Measurements from ENCODE around the gene PDE4D. TPM values are rescaled to one million over a fixed set of nuclear protein-coding genes. Genes with fewer than 3 reads are reported as not detected.

The PDE4D gene
- polyA plus RNA-seq, 1 donor (not counting 4 experiments of a cell fraction or from before 2014, with no cell fraction given) = 3.6 TPM

DNA sequence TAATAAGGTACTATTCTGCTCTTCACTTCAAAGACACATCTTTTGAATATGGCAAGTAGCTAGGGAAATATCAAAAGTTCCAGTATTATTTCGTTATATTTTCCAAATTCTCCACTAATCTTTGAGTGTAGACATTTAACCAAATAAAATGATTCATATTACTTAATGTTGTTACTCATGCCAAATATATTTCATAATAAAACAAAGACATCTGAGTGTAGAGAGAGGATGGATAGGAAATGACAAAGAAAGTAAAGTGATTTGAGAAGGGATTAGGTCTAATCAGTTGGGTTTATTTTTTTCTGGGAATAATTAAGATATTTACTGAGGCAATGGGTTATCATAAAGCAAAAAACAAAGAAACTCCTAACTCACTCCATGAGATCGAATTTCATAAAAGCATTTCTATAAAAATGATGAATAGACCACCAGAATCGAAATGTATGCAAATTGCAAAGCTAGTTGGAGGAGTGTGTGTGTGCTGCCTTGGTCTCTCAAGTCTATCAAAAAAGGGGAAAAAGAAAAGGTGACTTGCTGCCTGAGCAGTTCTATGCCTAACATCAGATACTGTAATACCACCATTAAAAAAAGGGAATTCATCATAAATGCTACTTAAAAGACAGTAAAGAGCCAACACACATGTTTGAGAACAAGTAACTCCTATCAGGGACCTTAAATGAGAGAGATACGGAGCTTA is 255.5 kb downstream of the PDE4D start:
- Histone ChIP-seq H3K27me3 (ENCODE audit: control insufficient read depth, extremely low read depth, insufficient read depth, low read length) (no peaks in the 10 kb centered on the region), H3K9me3 (ENCODE audit: control insufficient read depth, low read depth, low read length) (no peaks in the 10 kb centered on the region), H3K9me1 (ENCODE audit: control insufficient read depth, extremely low read depth, insufficient read depth, low read length) (no peaks in the 10 kb centered on the region), H3K36me3 (ENCODE audit: control insufficient read depth in 2 of 2, extremely low read depth in 1 of 2, insufficient read depth in 2 of 2, low read length in 2 of 2) (no peaks in the 10 kb centered on the region), H3K9ac (ENCODE audit: control insufficient read depth, extremely low read depth, insufficient read depth, low read length) (no peak overlapping the region), H3K4me2 (ENCODE audit: control insufficient read depth, extremely low read depth, insufficient read depth, low read depth, low read length) (no peak overlapping the region), H2AFZ (ENCODE audit: control insufficient read depth, low read length) (no peak overlapping the region), H3K4me3 (ENCODE audit: control insufficient read depth in 2 of 3, extremely low read depth in 1 of 3, insufficient read depth in 2 of 3, low read depth in 1 of 3, low read length in 3 of 3) (no peak overlapping the region), H4K20me1 (ENCODE audit: control insufficient read depth, extremely low read depth, insufficient read depth, low read length) (no peaks in the 10 kb centered on the region), H3K79me2 (ENCODE audit: control insufficient read depth, insufficient read depth, low read length) (no peaks in the 10 kb centered on the region), H3K27ac (ENCODE audit: control insufficient read depth, insufficient read depth, low read length) (no peak overlapping the region), H3K4me1 (ENCODE audit: control insufficient read depth, extremely low read depth, insufficient read depth, low read length) (no peaks in the 10 kb centered on the region)
- dilution Hi-C loops (cut with MboI; ENCODE audit: extremely low pct_ligation_motif_present, low sequenced_read_pairs) = no loop called here
- FAIRE-seq (no peak), DNase-seq (ENCODE audit: low read depth, low spot score) (no peak)
- no peak for TF ChIP-seq CTCF (optimal IDR thresholded peaks at IDR 0.05 in 1 of 3, IDR thresholded peaks at IDR 0.05 in 1 of 3, conservative IDR thresholded peaks at IDR 0.05 in 1 of 3; ENCODE audit: extremely low read depth in 1 of 3, insufficient read depth in 2 of 3, low read length in 3 of 3)

DNA sequence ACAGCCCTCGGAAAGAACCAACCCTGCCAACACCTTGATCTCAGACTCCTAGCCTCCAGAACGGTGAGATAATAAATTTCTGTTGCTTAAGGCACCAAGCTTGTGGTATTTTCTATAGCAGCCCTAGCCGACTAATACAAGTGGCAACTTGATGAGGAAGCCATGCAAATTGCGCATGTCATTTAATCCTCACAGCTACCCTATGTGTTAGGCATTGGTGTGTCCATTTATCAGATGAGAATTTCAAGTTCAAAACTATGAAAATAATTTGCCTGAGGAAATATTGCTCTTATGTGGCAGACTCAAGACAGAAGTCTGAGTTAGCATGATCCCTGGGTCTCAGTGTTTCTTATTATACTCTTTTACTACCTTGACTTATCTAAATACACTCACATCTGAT is 264.0 kb downstream of the PDE4D start:
- H3K27me3 ChIP-seq (ENCODE audit: control insufficient read depth, extremely low read depth, insufficient read depth, low read length) = no peaks in the 10 kb centered on the region
- H3K79me2 ChIP-seq (ENCODE audit: control insufficient read depth, insufficient read depth, low read length) = no peaks in the 10 kb centered on the region
- no peaks in the 10 kb centered on the region for H3K9me3 ChIP-seq (ENCODE audit: control insufficient read depth, low read depth, low read length)
- dilution Hi-C loops (cut with MboI; ENCODE audit: extremely low pct_ligation_motif_present, low sequenced_read_pairs) = no loop called here
- DNase-seq (ENCODE audit: low read depth, low spot score) (no peak), FAIRE-seq (no peak)
- H3K4me2 ChIP-seq (ENCODE audit: control insufficient read depth, extremely low read depth, insufficient read depth, low read depth, low read length) = no peak overlapping the region
- no peak overlapping the region for H2AFZ ChIP-seq (ENCODE audit: control insufficient read depth, low read length)
- H3K4me3 ChIP-seq (ENCODE audit: control insufficient read depth in 2 of 3, extremely low read depth in 1 of 3, insufficient read depth in 2 of 3, low read depth in 1 of 3, low read length in 3 of 3) = no peak overlapping the region
- H3K36me3 ChIP-seq (ENCODE audit: control insufficient read depth in 2 of 2, extremely low read depth in 1 of 2, insufficient read depth in 2 of 2, low read length in 2 of 2) = no peaks in the 10 kb centered on the region
- TF ChIP-seq CTCF (optimal IDR thresholded peaks at IDR 0.05 in 1 of 3, IDR thresholded peaks at IDR 0.05 in 1 of 3, conservative IDR thresholded peaks at IDR 0.05 in 1 of 3; ENCODE audit: extremely low read depth in 1 of 3, insufficient read depth in 2 of 3, low read length in 3 of 3) (no peak), EZH2 (IDR thresholded peaks at IDR 0.05; ENCODE audit: low read length) (no peak)
- H3K9ac ChIP-seq (ENCODE audit: control insufficient read depth, extremely low read depth, insufficient read depth, low read length) = no peak overlapping the region
- H4K20me1 ChIP-seq (ENCODE audit: control insufficient read depth, extremely low read depth, insufficient read depth, low read length) = no peaks in the 10 kb centered on the region
- no peak overlapping the region for H3K27ac ChIP-seq (ENCODE audit: control insufficient read depth, insufficient read depth, low read length)
- H3K4me1 ChIP-seq (ENCODE audit: control insufficient read depth, extremely low read depth, insufficient read depth, low read length) = no peaks in the 10 kb centered on the region
- no peaks in the 10 kb centered on the region for H3K9me1 ChIP-seq (ENCODE audit: control insufficient read depth, extremely low read depth, insufficient read depth, low read length)
